CD14-positive monocyte (primary cell): ENCODE measurements around the gene NID2. TPM values are rescaled to one million over a fixed set of nuclear protein-coding genes. Genes with fewer than 3 reads are reported as not detected.

Experiments used
- DNase-seq, 3 donors: peaks; one replicate each; pipeline ENCODE4 v3.0.0-alpha.2; 2011 to 2022
- H2AFZ ChIP-seq: 2 replicates; pipeline ENCODE4 v1.6.0; 2012; ENCODE audit warnings: mild to moderate bottlenecking, low read depth, low read length, inconsistent platforms; ENCODE audit not compliant: insufficient read depth, poor library complexity, severe bottlenecking
- H3K27ac ChIP-seq, 2 donors: 1 replicate in 1 of 2; 2 replicates in 1 of 2; pipeline ENCODE4 v1.5.1; 2012 to 2013; ENCODE audit warnings: low read length in 2 of 2, control low read depth in 1 of 2, inconsistent platforms in 1 of 2, low read depth in 1 of 2, mild to moderate bottlenecking in 1 of 2
- H3K27me3 ChIP-seq, 2 donors: one replicate each; pipeline versions ENCODE4 v1.6.0 to v1.6.1; 2011 to 2013; ENCODE audit warnings: low read length in 2 of 2; ENCODE audit not compliant: control insufficient read depth in 2 of 2, insufficient read depth in 2 of 2
- H3K36me3 ChIP-seq, 2 donors: replicated peaks in 1 of 2; 1 replicate in 1 of 2; 2 replicates in 1 of 2; pipeline versions ENCODE4 v1.5.1 to v1.6.1; 2012 to 2013; ENCODE audit warnings: low read length in 2 of 2, control low read depth in 1 of 2, inconsistent platforms in 1 of 2, mild to moderate bottlenecking in 1 of 2; ENCODE audit not compliant: insufficient read depth in 2 of 2, control insufficient read depth in 1 of 2
- H3K4me1 ChIP-seq, 2 donors: 1 replicate in 1 of 2; 2 replicates in 1 of 2; pipeline versions ENCODE4 v1.5.1 to v1.6.1; 2012 to 2013; ENCODE audit warnings: low read length in 2 of 2, control low read depth in 1 of 2, inconsistent platforms in 1 of 2, mild to moderate bottlenecking in 1 of 2, moderate library complexity in 1 of 2; ENCODE audit not compliant: insufficient read depth in 2 of 2, control insufficient read depth in 1 of 2
- H3K4me2 ChIP-seq: replicated peaks from 2 replicates; pipeline ENCODE3; 2012; ENCODE audit warnings: low read length, moderate library complexity, mild to moderate bottlenecking; ENCODE audit not compliant: poor library complexity, severe bottlenecking; ENCODE audit errors: extremely low read depth
- H3K4me3 ChIP-seq, 3 experiments: fragments of 200-600 bp in 1 of 3; sonication (generic) in 1 of 3; replicated peaks in 1 of 3; 1 replicate in 2 of 3; 2 replicates in 1 of 3; pipeline ENCODE4 v1.5.1; 2011 to 2013; ENCODE audit warnings: low read length in 3 of 3, mild to moderate bottlenecking in 3 of 3, control low read depth in 2 of 3, low read depth in 2 of 3, inconsistent platforms in 1 of 3, moderate library complexity in 1 of 3
- H3K79me2 ChIP-seq: 2 replicates; pipeline ENCODE4 v1.6.0; 2012; ENCODE audit warnings: mild to moderate bottlenecking, control low read depth, inconsistent platforms, low read length, moderate library complexity; ENCODE audit not compliant: insufficient read depth
- H3K9ac ChIP-seq: 2 replicates; pipeline ENCODE4 v1.6.0; 2017; ENCODE audit warnings: low read length, mild to moderate bottlenecking; ENCODE audit not compliant: insufficient read depth, poor library complexity, severe bottlenecking
- H3K9me3 ChIP-seq, 2 donors: replicated peaks in 1 of 2; 1 replicate in 1 of 2; 2 replicates in 1 of 2; pipeline versions ENCODE4 v1.5.1 to v1.6.1; 2012 to 2013; ENCODE audit warnings: low read length in 2 of 2, control low read depth in 1 of 2; ENCODE audit not compliant: control insufficient read depth in 1 of 2, insufficient read depth in 1 of 2
- H4K20me1 ChIP-seq: 2 replicates; pipeline ENCODE4 v1.6.0; 2012; ENCODE audit warnings: mild to moderate bottlenecking, low read length, control low read depth, moderate library complexity; ENCODE audit not compliant: insufficient read depth
- H3K27ac Mint-ChIP-seq, 7 donors: one replicate each; pipeline ENCODE4 v1.8.0; 2020; ENCODE audit warnings: mild to moderate bottlenecking in 7 of 7, mixed read lengths in 7 of 7, moderate library complexity in 6 of 7, inconsistent platforms in 2 of 7
- H3K27me3 Mint-ChIP-seq, 3 donors: one replicate each; pipeline ENCODE4 v1.8.0; 2021 to 2022; ENCODE audit warnings: low read depth in 3 of 3, mild to moderate bottlenecking in 3 of 3, mixed read lengths in 3 of 3, moderate library complexity in 3 of 3, inconsistent platforms in 1 of 3
- H3K36me3 Mint-ChIP-seq, 2 donors: one replicate each; pipeline ENCODE4 v1.8.0; 2020; ENCODE audit warnings: mixed read lengths in 2 of 2, inconsistent platforms in 1 of 2, mild to moderate bottlenecking in 1 of 2
- H3K4me1 Mint-ChIP-seq: one replicate; pipeline ENCODE4 v1.8.0; 2020; ENCODE audit warnings: mild to moderate bottlenecking, mixed read lengths
- H3K4me3 Mint-ChIP-seq, 2 donors: one replicate each; pipeline ENCODE4 v1.8.0; 2020; ENCODE audit warnings: mild to moderate bottlenecking in 2 of 2, mixed read lengths in 2 of 2, moderate library complexity in 1 of 2
- H3K9me3 Mint-ChIP-seq, 7 donors: one replicate each; pipeline ENCODE4 v1.8.0; 2020 to 2022; ENCODE audit warnings: mixed read lengths in 7 of 7, mild to moderate bottlenecking in 6 of 7, moderate library complexity in 6 of 7, inconsistent platforms in 2 of 7
- WGBS: methylation state at CpG from one replicate; pipeline ENCODE4 v1.1.5; 2013; ENCODE audit warnings: missing lambda C conversion rate; ENCODE audit not compliant: insufficient coverage; 5-methylcytosine and 5-hydroxymethylcytosine counted together
- intact Hi-C, 2 donors: fragments of 100-400 bp; cut with micrococcal nuclease; formaldehyde crosslinking; loops; one replicate each; pipeline versions ENCODE4 v1.15.0 to v1.15.1; 2023
- polyA plus RNA-seq, 3 donors: library from polyadenylated mRNA; depleted of rRNA in 1 of 3; unstranded in 2 of 3; stranded (reverse) in 1 of 3; fragments of 300-500 nt in 2 of 3; fragments of >200 nt in 1 of 3; fragmentation: Illumina TruSeq in 2 of 3; gene quantifications; 1 replicate in 2 of 3; 2 replicates in 1 of 3; pipeline ENCODE4 v1.2.3, GENCODE V29; 2012 to 2021
- TF ChIP-seq, protein P1 (sequence below): fragments of 200-600 bp; IDR thresholded peaks from one replicate; pipeline ENCODE4 v1.8.0; 2022; ENCODE audit warnings: antibody characterized with exemption, mild to moderate bottlenecking

NID2 gene
- polyA plus RNA-seq, 3 donors: not detected

DNA sequence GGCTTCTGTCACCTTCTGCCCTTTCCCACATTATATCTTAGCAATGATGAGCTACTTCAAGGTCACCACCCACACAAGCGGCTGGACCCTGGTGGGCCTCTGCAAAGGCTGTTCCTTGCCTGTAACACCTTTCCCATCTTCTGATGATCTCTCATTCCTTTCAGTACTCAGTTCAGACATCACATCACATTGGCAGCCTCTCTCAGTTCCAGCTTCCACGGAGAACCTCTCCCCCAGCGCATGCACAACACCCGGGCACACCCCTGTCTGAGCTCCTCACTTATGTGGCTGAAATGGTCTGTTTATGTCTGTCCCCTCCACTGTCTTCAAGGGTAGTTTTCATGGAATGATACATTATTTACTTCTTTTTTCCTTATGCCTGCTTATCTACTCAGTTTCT, 6.5 kb upstream of the NID2 start:
- no peaks in the 10 kb centered on the region for H3K36me3 Mint-ChIP-seq
- 89% methylated on average over 1 of the region's 4 CpGs for WGBS
- intact Hi-C loops: no loop called here
- Histone ChIP-seq H3K9ac (no peak overlapping the region), H3K27me3 (peaks cover 21 to 23% of the 10 kb centered on the region in 2 donors), H3K36me3 (no peaks in the 10 kb centered on the region), H3K4me3 (no peak overlapping the region), H3K4me2 (no peak overlapping the region), H4K20me1 (no peaks in the 10 kb centered on the region), H3K9me3 (no peaks in the 10 kb centered on the region), H3K4me1 (no peaks in the 10 kb centered on the region), H3K27ac (no peak overlapping the region), H2AFZ (no peak overlapping the region), H3K79me2 (no peaks in the 10 kb centered on the region)
- no peak overlapping the region for H3K27ac Mint-ChIP-seq
- H3K4me3 Mint-ChIP-seq: no peak overlapping the region
- peaks cover 0 to 7% (median 0%) of the 10 kb centered on the region in 7 donors for H3K9me3 Mint-ChIP-seq
- peaks cover 13 to 25% (median 20%) of the 10 kb centered on the region in 3 donors for H3K27me3 Mint-ChIP-seq
- DNase-seq: no peak
- no peaks in the 10 kb centered on the region for H3K4me1 Mint-ChIP-seq
- TF ChIP-seq, protein P1, sequence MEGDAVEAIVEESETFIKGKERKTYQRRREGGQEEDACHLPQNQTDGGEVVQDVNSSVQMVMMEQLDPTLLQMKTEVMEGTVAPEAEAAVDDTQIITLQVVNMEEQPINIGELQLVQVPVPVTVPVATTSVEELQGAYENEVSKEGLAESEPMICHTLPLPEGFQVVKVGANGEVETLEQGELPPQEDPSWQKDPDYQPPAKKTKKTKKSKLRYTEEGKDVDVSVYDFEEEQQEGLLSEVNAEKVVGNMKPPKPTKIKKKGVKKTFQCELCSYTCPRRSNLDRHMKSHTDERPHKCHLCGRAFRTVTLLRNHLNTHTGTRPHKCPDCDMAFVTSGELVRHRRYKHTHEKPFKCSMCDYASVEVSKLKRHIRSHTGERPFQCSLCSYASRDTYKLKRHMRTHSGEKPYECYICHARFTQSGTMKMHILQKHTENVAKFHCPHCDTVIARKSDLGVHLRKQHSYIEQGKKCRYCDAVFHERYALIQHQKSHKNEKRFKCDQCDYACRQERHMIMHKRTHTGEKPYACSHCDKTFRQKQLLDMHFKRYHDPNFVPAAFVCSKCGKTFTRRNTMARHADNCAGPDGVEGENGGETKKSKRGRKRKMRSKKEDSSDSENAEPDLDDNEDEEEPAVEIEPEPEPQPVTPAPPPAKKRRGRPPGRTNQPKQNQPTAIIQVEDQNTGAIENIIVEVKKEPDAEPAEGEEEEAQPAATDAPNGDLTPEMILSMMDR: no peak

DNA sequence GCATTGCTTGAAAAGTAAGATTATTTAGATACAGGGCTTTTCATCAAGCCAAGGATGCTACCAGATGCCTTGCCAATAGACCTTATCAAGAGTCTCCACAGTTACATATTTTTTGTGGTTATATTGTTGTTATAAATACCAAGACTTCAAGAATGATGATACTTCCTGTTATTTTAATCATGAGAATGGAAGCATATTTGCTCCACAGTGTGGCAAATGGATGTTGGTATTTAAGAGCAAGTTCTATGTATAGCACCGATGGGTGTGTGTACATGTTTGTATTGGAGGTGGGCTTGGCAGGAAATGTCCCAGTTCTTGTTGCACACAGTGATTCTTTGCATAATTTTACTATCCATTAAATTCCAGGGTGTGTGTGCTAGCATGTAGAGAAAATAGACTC, 4.4 kb upstream of the NID2 start:
- Histone ChIP-seq H3K4me3 (no peak overlapping the region), H3K79me2 (no peaks in the 10 kb centered on the region), H3K4me1 (peaks cover 6 to 11% of the 10 kb centered on the region in 2 donors), H3K27ac (no peak overlapping the region), H3K4me2 (no peak overlapping the region), H2AFZ (no peak overlapping the region), H3K9ac (no peak overlapping the region), H3K9me3 (peaks cover 0 to 15% of the 10 kb centered on the region in 2 donors), H3K27me3 (peaks cover 39 to 42% of the 10 kb centered on the region in 2 donors), H3K36me3 (no peaks in the 10 kb centered on the region), H4K20me1 (no peaks in the 10 kb centered on the region)
- WGBS: no CpG with 5 or more reads among the region's 1 CpG
- peaks cover 8% of the 10 kb centered on the region for H3K4me1 Mint-ChIP-seq
- H3K9me3 Mint-ChIP-seq: peaks cover 0 to 7% (median 0%) of the 10 kb centered on the region in 7 donors
- no peak overlapping the region for H3K4me3 Mint-ChIP-seq
- H3K36me3 Mint-ChIP-seq: no peaks in the 10 kb centered on the region
- H3K27me3 Mint-ChIP-seq: peaks cover 34 to 46% (median 36%) of the 10 kb centered on the region in 3 donors
- TF ChIP-seq, protein P1: no peak
- intact Hi-C loops: no loop called here
- no peak overlapping the region for H3K27ac Mint-ChIP-seq
- DNase-seq: no peak
